ENCODE results near the gene OLIG1.

DNA sequence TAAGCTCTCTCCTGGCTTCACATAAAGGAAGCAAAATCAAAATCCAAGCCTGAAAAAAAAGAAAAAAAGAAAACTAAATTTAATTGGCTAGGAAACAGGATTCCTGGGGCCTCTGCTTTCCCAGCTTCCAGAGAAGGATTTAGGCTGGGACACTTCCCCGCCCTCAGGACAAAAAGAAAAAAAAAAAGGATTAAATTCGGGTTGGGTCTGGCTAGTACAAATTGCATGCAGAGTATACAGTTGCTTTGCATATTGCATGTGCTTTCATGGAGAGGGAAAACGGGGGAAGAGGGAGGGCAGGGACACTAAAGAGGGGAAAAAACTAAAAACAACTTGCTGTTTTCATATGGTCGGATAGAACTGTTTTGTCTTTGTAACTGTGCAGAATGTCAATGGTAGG, 42.7 kb downstream of the OLIG1 start:
- no peak for TF ChIP-seq CTCF (IDR thresholded peaks at IDR 0.05 in 4 of 5, conservative IDR thresholded peaks at IDR 0.05 in 1 of 5)
- no peak for TF ChIP-seq POLR2A (IDR thresholded peaks at IDR 0.05)

All from gastrocnemius medialis (tissue), 4 donors.